C4-2B (cell line): ENCODE measurements around the gene CLSTN1.

Source experiments
- CTCF ChIP-seq: fragments of 450-650 bp; conservative IDR thresholded peaks from 2 replicates; pipeline ENCODE4 v1.5.1; 2017; ENCODE audit warnings: mild to moderate bottlenecking
- ZFX ChIP-seq: fragments of 450-650 bp; IDR thresholded peaks from 2 replicates; pipeline ENCODE4 v1.6.1; 2017

GRCh38 chr1:9688599-9688998 is 135.2 kb downstream of the CLSTN1 start:
- TF ChIP-seq CTCF, result no peak
- no peak for TF ChIP-seq ZFX
